WERI-Rb-1 (cell line): ENCODE measurements around the gene COX6A2.

Experiments
- DNase-seq: peaks from one replicate; pipeline ENCODE4 v3.0.0-alpha.2; 2020
- H3K27ac ChIP-seq: fragments of 250-450 bp; sonication (Bioruptor Pico); 2 replicates; pipeline ENCODE4 v1.5.1; 2020; ENCODE audit warnings: mild to moderate bottlenecking, moderate library complexity
- H3K27me3 ChIP-seq: fragments of 250-450 bp; sonication (Bioruptor Pico); 2 replicates; pipeline ENCODE4 v1.5.1; 2021; ENCODE audit warnings: mild to moderate bottlenecking, low read depth, moderate library complexity; ENCODE audit not compliant: insufficient read depth, severe bottlenecking
- H3K36me3 ChIP-seq: fragments of 250-450 bp; sonication (Bioruptor Pico); 2 replicates; pipeline ENCODE4 v1.5.1; 2020; ENCODE audit warnings: mild to moderate bottlenecking, moderate library complexity
- H3K4me3 ChIP-seq: 2 replicates; pipeline ENCODE4 v1.5.1; 2011; ENCODE audit warnings: low read depth, mild to moderate bottlenecking, control low read depth, low read length
- H3K9me3 ChIP-seq: fragments of 250-450 bp; sonication (Bioruptor Pico); 2 replicates; pipeline ENCODE4 v1.5.1; 2021; ENCODE audit warnings: mild to moderate bottlenecking, moderate library complexity; ENCODE audit not compliant: severe bottlenecking
- TF ChIP-seq, protein P1 (sequence below): IDR thresholded peaks from 2 replicates; pipeline ENCODE4 v1.5.1; 2011; ENCODE audit warnings: low read depth, mild to moderate bottlenecking, control low read depth, inconsistent platforms, low read length

Gene COX6A2

DNA sequence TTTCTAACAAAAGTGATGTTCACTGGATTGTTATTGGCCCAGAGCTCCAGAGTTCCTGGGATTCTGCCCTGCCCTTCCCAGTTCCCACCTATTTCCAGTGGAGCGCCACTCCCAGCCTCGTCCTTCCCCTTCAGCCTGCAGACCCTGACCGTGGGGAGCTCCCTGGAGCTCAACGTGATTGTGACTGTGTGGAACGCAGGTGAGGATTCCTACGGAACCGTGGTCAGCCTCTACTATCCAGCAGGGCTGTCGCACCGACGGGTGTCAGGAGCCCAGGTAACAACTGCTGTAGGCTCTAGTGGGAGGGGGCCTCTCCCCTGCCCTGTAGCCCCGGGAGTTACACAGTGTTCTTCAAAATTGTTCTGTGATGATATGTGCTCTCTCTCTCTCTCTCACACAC is 11.8 kb downstream of the COX6A2 start:
- Histone ChIP-seq H3K27me3 (peaks cover 3% of the 10 kb centered on the region), H3K36me3 (no peaks in the 10 kb centered on the region), H3K4me3 (no peak overlapping the region), H3K27ac (no peak overlapping the region), H3K9me3 (peaks cover 6% of the 10 kb centered on the region)
- TF ChIP-seq, protein P1, sequence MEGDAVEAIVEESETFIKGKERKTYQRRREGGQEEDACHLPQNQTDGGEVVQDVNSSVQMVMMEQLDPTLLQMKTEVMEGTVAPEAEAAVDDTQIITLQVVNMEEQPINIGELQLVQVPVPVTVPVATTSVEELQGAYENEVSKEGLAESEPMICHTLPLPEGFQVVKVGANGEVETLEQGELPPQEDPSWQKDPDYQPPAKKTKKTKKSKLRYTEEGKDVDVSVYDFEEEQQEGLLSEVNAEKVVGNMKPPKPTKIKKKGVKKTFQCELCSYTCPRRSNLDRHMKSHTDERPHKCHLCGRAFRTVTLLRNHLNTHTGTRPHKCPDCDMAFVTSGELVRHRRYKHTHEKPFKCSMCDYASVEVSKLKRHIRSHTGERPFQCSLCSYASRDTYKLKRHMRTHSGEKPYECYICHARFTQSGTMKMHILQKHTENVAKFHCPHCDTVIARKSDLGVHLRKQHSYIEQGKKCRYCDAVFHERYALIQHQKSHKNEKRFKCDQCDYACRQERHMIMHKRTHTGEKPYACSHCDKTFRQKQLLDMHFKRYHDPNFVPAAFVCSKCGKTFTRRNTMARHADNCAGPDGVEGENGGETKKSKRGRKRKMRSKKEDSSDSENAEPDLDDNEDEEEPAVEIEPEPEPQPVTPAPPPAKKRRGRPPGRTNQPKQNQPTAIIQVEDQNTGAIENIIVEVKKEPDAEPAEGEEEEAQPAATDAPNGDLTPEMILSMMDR: no peak
- DNase-seq: no peak

GRCh38 chr16:31414706-31415105 is 13.5 kb downstream of the COX6A2 start:
- H3K9me3 ChIP-seq: peaks cover 6% of the 10 kb centered on the region
- DNase-seq: no peak
- no peaks in the 10 kb centered on the region for H3K36me3 ChIP-seq
- no peak overlapping the region for H3K27ac ChIP-seq
- no peak overlapping the region for H3K4me3 ChIP-seq
- TF ChIP-seq, protein P1: no peak
- H3K27me3 ChIP-seq: peaks cover 3% of the 10 kb centered on the region

DNA sequence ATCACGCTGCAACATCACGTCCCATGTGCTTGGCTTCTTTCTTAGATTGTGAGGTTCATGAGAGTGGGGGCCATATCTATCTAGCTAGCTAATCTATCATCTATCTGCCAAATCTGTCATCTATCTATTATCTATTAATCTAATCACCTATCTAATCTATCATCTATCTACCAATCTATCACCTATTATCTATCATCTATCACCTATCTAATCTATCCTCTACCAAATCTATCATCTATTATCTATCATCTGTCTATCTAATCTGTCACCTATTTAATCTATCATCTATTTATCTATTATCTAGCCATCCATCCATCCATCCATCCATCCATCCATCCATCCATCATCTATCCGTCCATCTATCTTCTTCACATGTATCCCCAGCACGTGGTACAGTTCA is 14.2 kb downstream of the COX6A2 start:
- TF ChIP-seq, protein P1: no peak
- peaks cover 3% of the 10 kb centered on the region for H3K27me3 ChIP-seq
- no peak overlapping the region for H3K4me3 ChIP-seq
- peaks cover 6% of the 10 kb centered on the region for H3K9me3 ChIP-seq
- no peak for DNase-seq
- H3K27ac ChIP-seq: no peak overlapping the region
- no peaks in the 10 kb centered on the region for H3K36me3 ChIP-seq

GRCh38 chr16:31413381-31413780 is 14.8 kb downstream of the COX6A2 start:
- TF ChIP-seq, protein P1: no peak

GRCh38 chr16:31412750-31413149 is 15.4 kb downstream of the COX6A2 start:
- no peak overlapping the region for H3K27ac ChIP-seq

More at GRCh38 chr16:31413381-31413780, 14.8 kb downstream of the COX6A2 start:
- DNase-seq: no peak
- Histone ChIP-seq H3K27me3 (peaks cover 3% of the 10 kb centered on the region), H3K9me3 (peaks cover 6% of the 10 kb centered on the region), H3K4me3 (no peak overlapping the region), H3K27ac (no peak overlapping the region), H3K36me3 (no peaks in the 10 kb centered on the region)

More at GRCh38 chr16:31412750-31413149, 15.4 kb downstream of the COX6A2 start:
- H3K4me3 ChIP-seq: no peak overlapping the region
- TF ChIP-seq, protein P1: no peak
- H3K36me3 ChIP-seq: no peaks in the 10 kb centered on the region
- no peak for DNase-seq
- H3K9me3 ChIP-seq: peaks cover 5% of the 10 kb centered on the region
- H3K27me3 ChIP-seq: peaks cover 3% of the 10 kb centered on the region
